NB4 (cell line): ENCODE results near the gene DNMT1.

ENCODE experiments used
- DNase-seq: peaks from one replicate; pipeline ENCODE4 v3.0.0; 2010; ENCODE audit warnings: low read depth
- H3K4me3 ChIP-seq: one replicate; pipeline ENCODE4 v1.5.1; 2011; ENCODE audit warnings: mild to moderate bottlenecking, low read depth, low read length, moderate library complexity
- MYC ChIP-seq: IDR thresholded peaks from 2 replicates; pipeline ENCODE4 v1.6.1; 2011; ENCODE audit warnings: low read depth, low read length
- POLR2A ChIP-seq: IDR thresholded peaks from 2 replicates; pipeline ENCODE4 v1.6.1; 2011; ENCODE audit warnings: mild to moderate bottlenecking; ENCODE audit not compliant: insufficient read length; ENCODE audit errors: extremely low read depth
- TF ChIP-seq, protein P1 (sequence below): IDR thresholded peaks from 2 replicates; pipeline ENCODE4 v1.6.1; 2011; ENCODE audit warnings: low read depth, low read length
- TF ChIP-seq, protein P2 (sequence below): IDR thresholded peaks from one replicate; pipeline ENCODE4 v1.5.1; 2012; ENCODE audit warnings: low read depth, low read length

The DNMT1 gene

DNA sequence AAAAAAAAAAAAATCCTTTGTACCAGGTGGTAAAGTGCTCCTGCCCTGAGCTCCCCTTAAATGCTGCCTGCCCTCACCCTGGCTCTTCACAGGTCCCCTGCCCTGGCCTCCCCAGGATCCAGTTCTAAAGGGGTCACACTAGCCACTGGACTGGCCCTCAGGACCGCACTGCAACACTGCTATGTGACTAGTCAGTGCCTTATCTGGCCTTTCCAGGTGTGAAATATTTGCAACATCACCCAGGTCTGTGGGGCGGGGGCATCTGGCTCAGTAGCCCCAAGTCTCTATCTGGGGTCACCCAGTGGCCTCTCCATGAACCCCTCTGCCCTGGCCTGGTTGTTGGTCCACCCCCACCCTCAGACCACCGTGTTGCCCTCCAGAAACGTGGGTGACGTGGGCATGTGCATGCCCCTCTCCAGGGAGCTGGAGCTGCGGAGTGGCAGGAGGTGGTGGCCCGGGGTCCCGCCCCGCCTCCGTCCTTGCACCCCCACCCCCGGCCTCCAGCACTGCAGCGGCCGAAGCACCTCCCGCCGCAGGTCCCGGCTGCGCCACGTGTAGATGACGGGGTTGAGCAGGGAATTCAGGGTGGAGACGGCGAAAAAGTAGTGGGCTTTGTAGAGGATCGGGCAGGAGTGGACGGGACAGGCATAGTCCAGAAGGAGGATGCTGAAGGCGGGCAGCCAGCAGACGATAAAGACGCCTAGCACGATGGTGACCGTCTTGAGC, 28.9 kb upstream of the DNMT1 start:
- H3K4me3 ChIP-seq: no peak overlapping the region
- no peak for DNase-seq
- TF ChIP-seq MYC (no peak), POLR2A (no peak)
- TF ChIP-seq, protein P1, sequence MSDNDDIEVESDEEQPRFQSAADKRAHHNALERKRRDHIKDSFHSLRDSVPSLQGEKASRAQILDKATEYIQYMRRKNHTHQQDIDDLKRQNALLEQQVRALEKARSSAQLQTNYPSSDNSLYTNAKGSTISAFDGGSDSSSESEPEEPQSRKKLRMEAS: no peak
- TF ChIP-seq, protein P2, sequence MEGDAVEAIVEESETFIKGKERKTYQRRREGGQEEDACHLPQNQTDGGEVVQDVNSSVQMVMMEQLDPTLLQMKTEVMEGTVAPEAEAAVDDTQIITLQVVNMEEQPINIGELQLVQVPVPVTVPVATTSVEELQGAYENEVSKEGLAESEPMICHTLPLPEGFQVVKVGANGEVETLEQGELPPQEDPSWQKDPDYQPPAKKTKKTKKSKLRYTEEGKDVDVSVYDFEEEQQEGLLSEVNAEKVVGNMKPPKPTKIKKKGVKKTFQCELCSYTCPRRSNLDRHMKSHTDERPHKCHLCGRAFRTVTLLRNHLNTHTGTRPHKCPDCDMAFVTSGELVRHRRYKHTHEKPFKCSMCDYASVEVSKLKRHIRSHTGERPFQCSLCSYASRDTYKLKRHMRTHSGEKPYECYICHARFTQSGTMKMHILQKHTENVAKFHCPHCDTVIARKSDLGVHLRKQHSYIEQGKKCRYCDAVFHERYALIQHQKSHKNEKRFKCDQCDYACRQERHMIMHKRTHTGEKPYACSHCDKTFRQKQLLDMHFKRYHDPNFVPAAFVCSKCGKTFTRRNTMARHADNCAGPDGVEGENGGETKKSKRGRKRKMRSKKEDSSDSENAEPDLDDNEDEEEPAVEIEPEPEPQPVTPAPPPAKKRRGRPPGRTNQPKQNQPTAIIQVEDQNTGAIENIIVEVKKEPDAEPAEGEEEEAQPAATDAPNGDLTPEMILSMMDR: no peak

DNA sequence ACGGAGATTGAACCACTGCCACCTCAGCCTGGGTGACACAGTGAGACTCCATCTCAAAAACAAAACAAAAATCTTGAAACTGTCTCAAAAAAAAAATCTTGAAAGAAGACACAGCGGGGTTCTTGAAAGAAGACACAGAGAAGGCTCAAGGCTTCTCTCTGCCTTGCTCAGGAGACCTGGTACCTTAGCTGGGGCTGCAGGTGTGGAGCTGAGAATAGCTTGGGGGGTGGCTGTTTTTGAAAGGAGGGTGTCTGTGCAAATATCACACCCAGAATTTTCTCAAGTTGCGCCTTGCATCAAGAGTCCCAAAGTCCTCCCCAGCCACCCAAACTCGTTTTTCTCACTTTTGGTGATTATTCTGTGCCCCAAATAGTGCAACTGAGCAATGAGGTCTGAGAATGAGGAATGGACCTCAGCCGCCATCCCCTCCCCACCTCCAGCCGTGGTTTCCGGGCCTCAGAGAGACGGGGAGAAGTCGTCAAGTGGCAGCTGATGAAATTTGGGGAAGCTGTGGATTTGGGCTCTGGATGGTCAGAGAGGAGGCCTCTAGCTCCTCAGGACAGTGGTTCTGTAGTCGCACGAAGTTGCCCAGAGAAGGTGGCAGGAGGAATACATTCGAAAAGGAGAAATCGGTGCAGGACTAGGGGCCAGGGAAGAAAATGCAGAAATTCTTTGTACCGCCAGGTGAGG, 27.6 kb upstream of the DNMT1 start:
- H3K4me3 ChIP-seq: no peak overlapping the region
- TF ChIP-seq, protein P2: no peak
- TF ChIP-seq MYC (no peak), POLR2A (no peak)
- TF ChIP-seq, protein P1: no peak
- DNase-seq: peak; percentile 74

DNA sequence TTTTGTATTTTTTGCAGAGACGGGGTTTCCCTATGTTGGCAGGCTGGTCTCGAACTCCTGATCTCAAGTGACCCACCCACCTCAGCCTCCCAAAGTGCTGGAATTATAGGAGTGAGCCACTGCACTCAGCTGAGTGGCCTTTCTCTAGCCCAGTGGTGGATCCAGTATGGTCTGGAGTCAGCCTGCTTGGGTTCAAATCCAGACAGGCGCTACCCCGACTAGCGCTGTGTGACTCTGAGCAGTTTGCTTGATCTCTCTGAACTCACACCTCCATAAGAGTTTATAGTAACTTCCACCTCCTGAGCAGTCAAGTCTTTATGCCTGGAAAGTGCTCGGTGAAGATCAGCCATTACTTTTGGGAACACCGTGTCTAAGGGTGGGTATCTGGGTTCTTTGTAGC, 25.9 kb upstream of the DNMT1 start:
- DNase-seq: no peak
- TF ChIP-seq MYC (no peak), POLR2A (no peak)
- TF ChIP-seq, protein P2: no peak
- TF ChIP-seq, protein P1: no peak
- H3K4me3 ChIP-seq: no peak overlapping the region

DNA sequence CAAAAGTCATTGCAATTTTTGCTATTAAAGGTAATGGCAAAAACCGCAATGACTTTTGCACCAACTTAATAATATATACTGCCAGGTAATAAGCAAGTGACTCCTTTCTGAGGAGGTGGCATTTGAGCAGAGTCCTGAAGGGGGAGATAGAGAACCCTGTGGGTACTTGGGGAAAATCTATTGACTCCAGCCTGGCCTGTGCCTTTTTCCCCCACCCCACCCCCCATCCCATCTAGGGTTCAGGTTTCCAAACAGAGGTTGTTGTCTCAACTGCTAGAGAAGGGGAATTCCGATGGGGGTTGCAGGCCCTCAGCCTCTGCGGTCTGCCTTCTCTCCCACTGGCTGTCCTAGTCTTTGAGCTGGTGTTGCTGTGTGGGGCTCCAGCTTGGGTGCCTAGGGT, 24.9 kb upstream of the DNMT1 start:
- peak; percentile 78 for DNase-seq
- H3K4me3 ChIP-seq: no peak overlapping the region
- TF ChIP-seq, protein P1: 0 out of 2 replicates have a peak, but pooled peaks have one; percentile 21
- TF ChIP-seq, protein P2: peak; percentile 81
- TF ChIP-seq POLR2A: no peak
- TF ChIP-seq MYC: peak; percentile 59

DNA sequence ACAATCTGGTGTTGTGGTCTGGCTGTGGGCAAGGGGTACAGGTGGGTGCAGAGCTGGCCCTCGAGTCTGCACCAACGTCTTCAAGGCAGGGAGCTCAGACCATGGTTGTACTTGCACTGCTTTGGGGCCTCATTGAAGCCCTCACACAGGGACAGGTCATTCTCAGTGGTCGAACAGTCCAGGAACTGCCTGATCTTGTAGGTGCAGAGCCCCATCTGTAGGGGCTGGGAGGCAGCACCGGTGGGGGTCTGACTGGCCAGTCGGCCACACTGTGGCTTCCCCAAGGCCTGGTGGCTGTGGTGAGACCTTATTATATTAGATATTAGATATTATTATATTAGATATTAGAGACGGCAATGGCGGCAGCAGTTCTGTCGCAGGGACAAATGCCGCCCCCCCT, 22.3 kb upstream of the DNMT1 start:
- H3K4me3 ChIP-seq: no peak overlapping the region
- DNase-seq: peak; percentile 53
- TF ChIP-seq, protein P2: peak; percentile 32
- no peak for TF ChIP-seq POLR2A
